Measurements from ENCODE around the gene CFAP20DC. TPM values are rescaled to one million over a fixed set of nuclear protein-coding genes. Genes with fewer than 3 reads are reported as not detected.

The CFAP20DC gene
- total and polyA plus RNA-seq, 2 of the 8 experiments (the other 6 are each of a cell fraction or from before 2014, with no cell fraction given), result 2.2 to 2.8 TPM

GRCh38 chr3:58963928-58964503 lies 85.8 kb downstream of the CFAP20DC start:
- Histone ChIP-seq H3K14ac (ENCODE audit: insufficient read length) (no peak overlapping the region), H3K4me3 (ENCODE audit: extremely low read depth in 1 of 4, insufficient read depth in 2 of 4, low read depth in 3 of 4, low read length in 4 of 4) (no peak overlapping the region), H2AK5ac (ENCODE audit: low read depth, low read length) (no peak overlapping the region), H3K4me1 (replicated peaks in 1 of 4; ENCODE audit: control insufficient read depth in 3 of 4, insufficient read depth in 4 of 4, low read length in 3 of 4) (no peaks in the 10 kb centered on the region), H4K91ac (replicated peaks; ENCODE audit: insufficient read length, low read length) (no peak overlapping the region), H4K8ac (ENCODE audit: extremely low read depth, insufficient read depth, low read length) (no peak overlapping the region), H2BK120ac (replicated peaks; ENCODE audit: low read depth, low read length) (no peak overlapping the region), H3K4ac (replicated peaks; ENCODE audit: insufficient read length, low read depth, low read length) (no peak overlapping the region), H4K5ac (ENCODE audit: insufficient read length, low read depth, low read length) (no peak overlapping the region), H3K79me1 (ENCODE audit: low read depth, low read length) (no peaks in the 10 kb centered on the region), H3K23me2 (ENCODE audit: low read depth, low read length) (no peaks in the 10 kb centered on the region), H2AFZ (ENCODE audit: low read length) (no peak overlapping the region), H2BK15ac (ENCODE audit: low read length) (no peak overlapping the region), H3K9me3 (ENCODE audit: insufficient read depth in 2 of 2, low read depth in 1 of 2, low read length in 1 of 2) (no peaks in the 10 kb centered on the region), H4K20me1 (replicated peaks in 1 of 2; ENCODE audit: control insufficient read depth in 1 of 2, insufficient read depth in 2 of 2, low read length in 2 of 2) (no peaks in the 10 kb centered on the region), H3K79me2 (ENCODE audit: control insufficient read depth in 1 of 2, insufficient read depth in 2 of 2, low read length in 2 of 2) (no peaks in the 10 kb centered on the region), H2BK5ac (ENCODE audit: low read depth, low read length) (no peak overlapping the region), H3K27ac (ENCODE audit: low read depth, low read length) (no peak overlapping the region), H2BK20ac (ENCODE audit: low read length) (no peak overlapping the region), H3K36me3 (ENCODE audit: control insufficient read depth in 2 of 4, insufficient read depth in 4 of 4, low read length in 3 of 4) (no peaks in the 10 kb centered on the region), H2BK12ac (ENCODE audit: low read depth, low read length) (no peak overlapping the region), H3K23ac (ENCODE audit: insufficient read length) (no peak overlapping the region), H3K56ac (replicated peaks; ENCODE audit: insufficient read length, low read depth, low read length) (no peak overlapping the region), H3K18ac (ENCODE audit: extremely low read depth, low read length) (no peak overlapping the region), H3K9ac (replicated peaks in 1 of 4; ENCODE audit: extremely low read depth in 1 of 4, low read depth in 3 of 4, low read length in 3 of 4) (no peak overlapping the region), H3K27me3 (replicated peaks in 1 of 4; ENCODE audit: control insufficient read depth in 3 of 4, extremely low read depth in 1 of 4, insufficient read depth in 3 of 4, low read length in 3 of 4) (no peaks in the 10 kb centered on the region), H3K4me2 (ENCODE audit: insufficient read depth in 1 of 2, low read depth in 2 of 2, low read length in 2 of 2) (no peak overlapping the region)
- 97% methylated on average over 2 of the region's 2 CpGs; no CpG with 5 or more reads in 1 of the 2 experiments for WGBS, 2 experiments (ENCODE audit: extremely low coverage in 1 of 2, insufficient coverage in 1 of 2, insufficient read length in 1 of 2, insufficient replicate concordance in 2 of 2, low coverage in 1 of 2, low lambda C conversion rate in 2 of 2, missing lambda C conversion rate in 1 of 2)
- no peak for FAIRE-seq
- DNase-seq (ENCODE audit: low read depth in 1 of 2, low spot score in 2 of 2), result no peak
- ChIA-PET POLR2A (ENCODE audit: partially characterized antibody) (no interaction called here), CTCF (ENCODE audit: partially characterized antibody) (no interaction called here)
- TF ChIP-seq USF2 (IDR thresholded peaks at IDR 0.05; ENCODE audit: low read length) (no peak), SAP30 (IDR thresholded peaks at IDR 0.05; ENCODE audit: insufficient read depth, insufficient replicate concordance, low read length) (no peak), SP4 (IDR thresholded peaks at IDR 0.05; ENCODE audit: low read length) (no peak), POU5F1 (IDR thresholded peaks at IDR 0.05; ENCODE audit: low read depth, low read length) (no peak), YY1 (IDR thresholded peaks at IDR 0.05; ENCODE audit: low read depth, low read length) (no peak), RBBP5 (IDR thresholded peaks at IDR 0.05; ENCODE audit: borderline replicate concordance, low read depth, low read length) (no peak), POLR2A (IDR thresholded peaks at IDR 0.05; ENCODE audit: control extremely low read depth in 1 of 2, low read depth in 2 of 2, low read length in 2 of 2) (no peak), TAF7 (optimal IDR thresholded peaks at IDR 0.05; ENCODE audit: borderline replicate concordance, low read depth, low read length) (no peak), BCL11A (IDR thresholded peaks at IDR 0.05; ENCODE audit: low read depth in 2 of 2, low read length in 2 of 2) (no peak), MAX (IDR thresholded peaks at IDR 0.05) (no peak), CBX8 (IDR thresholded peaks at IDR 0.05; ENCODE audit: borderline replicate concordance, low read depth, low read length) (no peak), EP300 (IDR thresholded peaks at IDR 0.05; ENCODE audit: borderline replicate concordance in 1 of 2, low read depth in 2 of 2, low read length in 2 of 2) (no peak), CBX5 (IDR thresholded peaks at IDR 0.05; ENCODE audit: low read depth, low read length) (no peak)

All from H1 (cell line).